Adrenal gland (tissue), 5 donors: ENCODE results near the gene UCHL3.

Experiments used
- POLR2A ChIP-seq, 2 donors: fragments of 450-650 bp; IDR thresholded peaks; one replicate each; pipeline ENCODE4 v1.6.1; 2017; ENCODE audit warnings: antibody characterized with exemption in 2 of 2, mild to moderate bottlenecking in 2 of 2, moderate library complexity in 1 of 2
- TF ChIP-seq, protein P1 (sequence below), 6 experiments: fragments of 450-650 bp in 4 of 6; fragments of 200-600 bp in 2 of 6; sonication (generic) in 1 of 6; IDR thresholded peaks; 1 replicate in 5 of 6; 2 replicates in 1 of 6; pipeline versions ENCODE4 v1.5.1 to v1.8.0; 2016 to 2021; ENCODE audit warnings: antibody characterized with exemption in 6 of 6, mild to moderate bottlenecking in 2 of 6, moderate library complexity in 1 of 6
- donor health status: DM: no; HTN: no; CAD: no.

DNA sequence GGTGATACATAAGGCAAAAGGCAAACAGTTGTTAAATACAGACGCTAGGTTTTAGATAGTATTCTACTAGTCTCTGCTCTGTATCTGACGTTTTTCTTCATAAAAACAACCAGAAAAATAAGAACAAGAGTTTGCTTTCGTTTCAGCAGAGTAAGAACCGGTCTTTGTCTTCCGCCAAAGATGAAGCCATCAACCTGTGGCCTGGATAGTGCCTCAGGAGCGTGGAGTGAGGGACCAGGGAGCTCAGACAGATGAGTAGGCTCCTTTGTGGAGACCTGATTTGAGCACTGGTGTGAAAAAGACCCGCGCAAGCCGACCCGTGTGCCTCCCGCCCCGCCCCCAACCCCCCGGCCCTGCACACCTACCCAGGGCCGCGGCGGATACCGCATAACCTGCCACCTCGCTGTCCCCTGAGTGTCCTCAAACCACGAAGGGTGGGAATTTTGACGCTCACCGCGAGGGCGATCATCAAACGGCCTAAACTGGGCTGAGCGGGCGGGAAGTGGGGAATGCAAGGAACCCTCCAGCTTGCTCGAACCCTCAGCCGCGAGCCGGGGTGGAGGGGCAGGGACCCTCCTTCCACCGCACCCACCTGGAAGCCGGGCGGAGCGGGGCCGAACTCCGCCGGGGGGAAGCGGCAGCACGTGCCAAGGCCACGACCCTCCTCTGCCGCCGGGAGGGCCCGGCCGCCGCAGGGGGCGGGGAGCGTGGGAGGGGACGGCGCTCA lies 85.7 kb downstream of the UCHL3 start:
- TF ChIP-seq, protein P1, sequence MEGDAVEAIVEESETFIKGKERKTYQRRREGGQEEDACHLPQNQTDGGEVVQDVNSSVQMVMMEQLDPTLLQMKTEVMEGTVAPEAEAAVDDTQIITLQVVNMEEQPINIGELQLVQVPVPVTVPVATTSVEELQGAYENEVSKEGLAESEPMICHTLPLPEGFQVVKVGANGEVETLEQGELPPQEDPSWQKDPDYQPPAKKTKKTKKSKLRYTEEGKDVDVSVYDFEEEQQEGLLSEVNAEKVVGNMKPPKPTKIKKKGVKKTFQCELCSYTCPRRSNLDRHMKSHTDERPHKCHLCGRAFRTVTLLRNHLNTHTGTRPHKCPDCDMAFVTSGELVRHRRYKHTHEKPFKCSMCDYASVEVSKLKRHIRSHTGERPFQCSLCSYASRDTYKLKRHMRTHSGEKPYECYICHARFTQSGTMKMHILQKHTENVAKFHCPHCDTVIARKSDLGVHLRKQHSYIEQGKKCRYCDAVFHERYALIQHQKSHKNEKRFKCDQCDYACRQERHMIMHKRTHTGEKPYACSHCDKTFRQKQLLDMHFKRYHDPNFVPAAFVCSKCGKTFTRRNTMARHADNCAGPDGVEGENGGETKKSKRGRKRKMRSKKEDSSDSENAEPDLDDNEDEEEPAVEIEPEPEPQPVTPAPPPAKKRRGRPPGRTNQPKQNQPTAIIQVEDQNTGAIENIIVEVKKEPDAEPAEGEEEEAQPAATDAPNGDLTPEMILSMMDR (IDR thresholded peaks at IDR 0.05) = no peak
- TF ChIP-seq POLR2A (IDR thresholded peaks at IDR 0.05) = no peak
